ENCODE results near the gene CCDC142. TPM values are rescaled to one million over a fixed set of nuclear protein-coding genes. Genes with fewer than 3 reads are reported as not detected.

The CCDC142 gene
- total and polyA plus RNA-seq, 4 donors, result 5.1 to 28.3 (median 10.8) TPM

GRCh38 chr2:74464406-74464805 is 18.4 kb downstream of the CCDC142 start (continued):
- TF ChIP-seq, protein P1, sequence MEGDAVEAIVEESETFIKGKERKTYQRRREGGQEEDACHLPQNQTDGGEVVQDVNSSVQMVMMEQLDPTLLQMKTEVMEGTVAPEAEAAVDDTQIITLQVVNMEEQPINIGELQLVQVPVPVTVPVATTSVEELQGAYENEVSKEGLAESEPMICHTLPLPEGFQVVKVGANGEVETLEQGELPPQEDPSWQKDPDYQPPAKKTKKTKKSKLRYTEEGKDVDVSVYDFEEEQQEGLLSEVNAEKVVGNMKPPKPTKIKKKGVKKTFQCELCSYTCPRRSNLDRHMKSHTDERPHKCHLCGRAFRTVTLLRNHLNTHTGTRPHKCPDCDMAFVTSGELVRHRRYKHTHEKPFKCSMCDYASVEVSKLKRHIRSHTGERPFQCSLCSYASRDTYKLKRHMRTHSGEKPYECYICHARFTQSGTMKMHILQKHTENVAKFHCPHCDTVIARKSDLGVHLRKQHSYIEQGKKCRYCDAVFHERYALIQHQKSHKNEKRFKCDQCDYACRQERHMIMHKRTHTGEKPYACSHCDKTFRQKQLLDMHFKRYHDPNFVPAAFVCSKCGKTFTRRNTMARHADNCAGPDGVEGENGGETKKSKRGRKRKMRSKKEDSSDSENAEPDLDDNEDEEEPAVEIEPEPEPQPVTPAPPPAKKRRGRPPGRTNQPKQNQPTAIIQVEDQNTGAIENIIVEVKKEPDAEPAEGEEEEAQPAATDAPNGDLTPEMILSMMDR (IDR thresholded peaks at IDR 0.05; ENCODE audit: low read depth, low read length, missing input control), result no peak

DNA sequence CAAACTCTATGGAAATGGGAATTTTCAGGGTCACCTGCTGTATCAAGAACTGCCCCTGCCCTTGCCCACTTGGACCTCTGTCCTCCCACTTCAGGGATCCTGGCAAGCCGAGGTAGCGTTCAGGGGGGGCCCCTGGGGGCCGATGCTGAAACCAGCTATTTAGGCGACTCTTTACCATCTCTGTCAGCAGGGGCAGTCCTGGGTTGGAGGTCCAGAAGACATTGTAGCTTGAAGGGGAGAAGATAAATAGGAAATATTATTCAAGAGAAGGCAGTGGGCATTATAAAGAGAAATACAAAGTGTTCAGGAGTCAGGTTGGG is 20.1 kb downstream of the CCDC142 start:
- Histone ChIP-seq H3K4me3 (ENCODE audit: low read depth in 1 of 3, low read length in 3 of 3) (no peak overlapping the region), H3K9me3 (ENCODE audit: control insufficient read depth in 4 of 4, low read length in 3 of 4) (no peaks in the 10 kb centered on the region), H3K27me3 (ENCODE audit: control insufficient read depth in 4 of 4, insufficient read depth in 4 of 4, low read length in 3 of 4) (no peaks in the 10 kb centered on the region), H3K27ac (ENCODE audit: low read depth in 1 of 2, low read length in 2 of 2) (no peak overlapping the region), H3K36me3 (ENCODE audit: control insufficient read depth in 4 of 4, insufficient read depth in 3 of 4, low read depth in 1 of 4, low read length in 3 of 4) (peaks cover 3 to 19% (median 9%) of the 10 kb centered on the region in 4 donors), H3K9ac (ENCODE audit: low read depth in 1 of 2, low read length in 2 of 2) (no peak overlapping the region), H3K4me1 (ENCODE audit: control insufficient read depth in 4 of 4, insufficient read depth in 4 of 4, low read length in 3 of 4) (peaks cover 4 to 25% (median 22%) of the 10 kb centered on the region in 4 donors)
- DNase-seq (ENCODE audit: low spot score), result no peak
- WGBS, result 95% methylated on average over 4 of the region's 4 CpGs
- TF ChIP-seq RXRA (IDR thresholded peaks at IDR 0.05) (no peak), FOXA2 (IDR thresholded peaks at IDR 0.05) (no peak), NR2F2 (IDR thresholded peaks at IDR 0.05) (no peak), YY1 (IDR thresholded peaks at IDR 0.05) (no peak)
- TF ChIP-seq, protein P1 (IDR thresholded peaks at IDR 0.05; ENCODE audit: low read depth, low read length, missing input control), result no peak

- Histone ChIP-seq H3K9me3 (ENCODE audit: control insufficient read depth in 4 of 4, low read length in 3 of 4) (no peaks in the 10 kb centered on the region), H3K27me3 (ENCODE audit: control insufficient read depth in 4 of 4, insufficient read depth in 4 of 4, low read length in 3 of 4) (no peaks in the 10 kb centered on the region), H3K4me1 (ENCODE audit: control insufficient read depth in 4 of 4, insufficient read depth in 4 of 4, low read length in 3 of 4) (peaks cover 4 to 28% (median 22%) of the 10 kb centered on the region in 4 donors), H3K9ac (ENCODE audit: low read depth in 1 of 2, low read length in 2 of 2) (no peak overlapping the region), H3K4me3 (ENCODE audit: low read depth in 1 of 3, low read length in 3 of 3) (no peak overlapping the region), H3K36me3 (ENCODE audit: control insufficient read depth in 4 of 4, insufficient read depth in 3 of 4, low read depth in 1 of 4, low read length in 3 of 4) (peaks cover 3 to 19% (median 9%) of the 10 kb centered on the region in 4 donors), H3K27ac (ENCODE audit: low read depth in 1 of 2, low read length in 2 of 2) (no peak overlapping the region)
- TF ChIP-seq NR2F2 (IDR thresholded peaks at IDR 0.05) (no peak), HNF4A (conservative IDR thresholded peaks at IDR 0.05) (no peak), RXRA (IDR thresholded peaks at IDR 0.05) (no peak), FOXA2 (IDR thresholded peaks at IDR 0.05) (no peak), GABPA (IDR thresholded peaks at IDR 0.05 in 1 of 2, conservative IDR thresholded peaks at IDR 0.05 in 1 of 2) (no peak), ATF3 (IDR thresholded peaks at IDR 0.05) (no peak), JUND (IDR thresholded peaks at IDR 0.05) (no peak), YY1 (IDR thresholded peaks at IDR 0.05) (no peak), ZBTB33 (IDR thresholded peaks at IDR 0.05) (no peak), EGR1 (IDR thresholded peaks at IDR 0.05; ENCODE audit: low read depth in 2 of 2) (no peak), HNF4G (IDR thresholded peaks at IDR 0.05) (no peak), RAD21 (IDR thresholded peaks at IDR 0.05) (no peak), FOXA1 (IDR thresholded peaks at IDR 0.05) (no peak)
- TF ChIP-seq, protein P2, sequence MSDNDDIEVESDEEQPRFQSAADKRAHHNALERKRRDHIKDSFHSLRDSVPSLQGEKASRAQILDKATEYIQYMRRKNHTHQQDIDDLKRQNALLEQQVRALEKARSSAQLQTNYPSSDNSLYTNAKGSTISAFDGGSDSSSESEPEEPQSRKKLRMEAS (IDR thresholded peaks at IDR 0.05), result no peak
- 95% methylated on average over 20 of the region's 20 CpGs for WGBS
- DNase-seq (ENCODE audit: low spot score), result no peak
Observed at GRCh38 chr2:74462054-74462785, 20.6 kb downstream of the CCDC142 start.

Measured in liver (tissue), 9 donors.